Stimulated activated CD4-positive, alpha-beta T cell treated with anti-CD3 and anti-CD28 coated beads, TNF-alpha, amount 100 ng/mL, for 48 hours (primary cell): ENCODE results near the gene HOXB9.

Experiments used
- DNase-seq, 3 donors: peaks; one replicate each; pipeline ENCODE4 v3.0.0-alpha.2; 2020; ENCODE audit warnings: low read depth in 3 of 3

HOXB9 gene

GRCh38 chr17:48639982-48640857 is 14.1 kb upstream of the HOXB9 start:
- DNase-seq: no peak

- DNase-seq: no peak
These were observed 13.0 kb upstream of the HOXB9 start for GRCh38 chr17:48639136-48639535.

- no peak for DNase-seq
These were observed 11.4 kb upstream of the HOXB9 start for GRCh38 chr17:48637323-48638260.

- DNase-seq: peak; percentile 58 to 80 (median 69)
These were observed 10.2 kb upstream of the HOXB9 start for GRCh38 chr17:48636177-48637018.

- no peak for DNase-seq
These were observed 8.5 kb upstream of the HOXB9 start for GRCh38 chr17:48634493-48635208.

GRCh38 chr17:48633266-48633677 is 7.1 kb upstream of the HOXB9 start:
- no peak for DNase-seq

- DNase-seq: no peak
These were observed 6.6 kb upstream of the HOXB9 start for GRCh38 chr17:48632579-48633265.

GRCh38 chr17:48631693-48632578 is 5.8 kb upstream of the HOXB9 start:
- no peak for DNase-seq

GRCh38 chr17:48630925-48631692 is 5.0 kb upstream of the HOXB9 start:
- no peak for DNase-seq

GRCh38 chr17:48630009-48630924 is 4.1 kb upstream of the HOXB9 start:
- DNase-seq: no peak

- DNase-seq: no peak
These were observed 3.2 kb upstream of the HOXB9 start for GRCh38 chr17:48629411-48629759.

GRCh38 chr17:48628649-48629410 is 2.7 kb upstream of the HOXB9 start:
- no peak for DNase-seq

- no peak for DNase-seq
These were observed 1.7 kb upstream of the HOXB9 start for GRCh38 chr17:48627623-48628521.

GRCh38 chr17:48627118-48627597 is 1.0 kb upstream of the HOXB9 start:
- no peak for DNase-seq

- DNase-seq: no peak
These were observed 488 bp downstream of the HOXB9 start for GRCh38 chr17:48625495-48626244.
